HepG2 (cell line): ENCODE results near the gene FHIT. TPM values are rescaled to one million over a fixed set of nuclear protein-coding genes. Genes with fewer than 3 reads are reported as not detected.

Source experiments
- ATAC-seq: fragments of 200-7000 bp; cut with Tn5 transposase; 3 replicates; pipeline ENCODE4 v1.9.1; 2020; ENCODE audit warnings: mild to moderate bottlenecking, moderate library complexity
- BruUV-seq: library from RNA; stranded (reverse); fragments of 400-500 nt; replicated peaks from 2 replicates; lab custom pipeline; 2021; lab: Mats Ljungman, UMichigan
- CTCF ChIA-PET: fragments of 300-600 bp; formaldehyde crosslinking; extraction: SDS; loops from one replicate; lab custom pipeline; 2021; ENCODE audit warnings: low total read pairs, inconsistent platforms, low intra/inter-chr PET ratio; lab: Yijun Ruan, JAX
- POLR2A ChIA-PET: fragments of 350-600 bp; sonication (Branson Sonifier 250); formaldehyde crosslinking; loops from one replicate; lab custom pipeline; 2020; ENCODE audit warnings: antibody characterized with exemption, inconsistent platforms; lab: Yijun Ruan, JAX
- DNase-seq: peaks from one replicate; pipeline ENCODE4 v3.0.0-alpha.2; 2015; ENCODE audit warnings: low spot score
- FAIRE-seq: peaks from 3 replicates; lab custom pipeline; 2011; peaks lifted over from hg19 to GRCh38; lab: Jason Lieb, UNC
- H2AFZ ChIP-seq: one replicate; pipeline ENCODE4 v1.6.1; 2011; ENCODE audit warnings: low read length, inconsistent platforms
- H3K27ac ChIP-seq: fragments of 300-600 bp; 3 replicates; pipeline ENCODE4 v1.8.0; 2011; ENCODE audit warnings: mixed run types, mild to moderate bottlenecking, mixed read lengths, low read length, inconsistent platforms; ENCODE audit not compliant: insufficient read depth; ENCODE audit errors: extremely low read length
- H3K27me3 ChIP-seq, 2 experiments: fragments of 200-600 bp in 1 of 2; 2 replicates in 1 of 2; 3 replicates in 1 of 2; pipeline versions ENCODE4 v1.6.0 to v1.8.0; 2011; ENCODE audit warnings: low read length in 2 of 2, mild to moderate bottlenecking in 2 of 2, moderate library complexity in 2 of 2, inconsistent platforms in 1 of 2; ENCODE audit not compliant: insufficient read depth in 2 of 2, control insufficient read depth in 1 of 2
- H3K36me3 ChIP-seq, 2 experiments: fragments of 200-600 bp in 1 of 2; replicated peaks in 1 of 2; 2 replicates in 1 of 2; 3 replicates in 1 of 2; pipeline versions ENCODE4 v1.5.1 to v1.8.0; 2011; ENCODE audit warnings: low read length in 2 of 2, inconsistent platforms in 1 of 2; ENCODE audit not compliant: insufficient read depth in 2 of 2, control insufficient read depth in 1 of 2
- H3K4me1 ChIP-seq: 2 replicates; pipeline ENCODE4 v1.5.1; 2012; ENCODE audit warnings: low read length, inconsistent platforms; ENCODE audit not compliant: insufficient read depth
- H3K4me2 ChIP-seq: 2 replicates; pipeline ENCODE4 v1.6.0; 2011; ENCODE audit warnings: low read depth, low read length, inconsistent platforms
- H3K4me3 ChIP-seq, 3 experiments: fragments of 200-600 bp in 1 of 3; sonication (generic), shearing (Covaris generic) in 1 of 3; replicated peaks in 1 of 3; 2 replicates each; pipeline ENCODE4 v1.5.1; 2011 to 2016; ENCODE audit warnings: low read length in 3 of 3, inconsistent platforms in 2 of 3, low read depth in 2 of 3, mild to moderate bottlenecking in 2 of 3, control low read depth in 1 of 3, mixed read lengths in 1 of 3; ENCODE audit not compliant: insufficient read depth in 1 of 3
- H3K79me2 ChIP-seq: one replicate; pipeline ENCODE4 v1.6.1; 2011; ENCODE audit warnings: low read length, inconsistent platforms; ENCODE audit not compliant: insufficient read depth
- H3K9ac ChIP-seq: 2 replicates; pipeline ENCODE4 v1.6.0; 2011; ENCODE audit warnings: mild to moderate bottlenecking, low read depth, low read length, inconsistent platforms; ENCODE audit not compliant: insufficient read depth
- H3K9me3 ChIP-seq: 2 replicates; pipeline ENCODE4 v1.5.1; 2012; ENCODE audit warnings: mild to moderate bottlenecking, low read length
- H4K20me1 ChIP-seq: 2 replicates; pipeline ENCODE4 v1.6.0; 2011; ENCODE audit warnings: inconsistent platforms, mild to moderate bottlenecking, low read length, moderate library complexity; ENCODE audit not compliant: insufficient read depth
- ATF6 ChIP-seq: sonication (generic); formaldehyde crosslinking; conservative IDR thresholded peaks from 2 replicates; pipeline ENCODE4 v1.4.0; 2020; ENCODE audit warnings: missing genetic modification reagents
- GABPA ChIP-seq, 2 experiments: IDR thresholded peaks; 2 replicates each; pipeline ENCODE4 v1.6.1; 2011 to 2016; ENCODE audit warnings: low read depth in 2 of 2, low read length in 1 of 2, missing biosample characterization in 1 of 2, missing genetic modification characterization in 1 of 2
- IKZF4 ChIP-seq: sonication (generic); formaldehyde crosslinking; IDR thresholded peaks from 2 replicates; pipeline ENCODE4 v1.5.1; 2020; ENCODE audit warnings: borderline replicate concordance, mild to moderate bottlenecking, low read depth, missing genetic modification reagents; ENCODE audit errors: not compliant biosample characterization
- MAFK ChIP-seq, 2 experiments: IDR thresholded peaks in 1 of 2; conservative IDR thresholded peaks in 1 of 2; 2 replicates each; pipeline ENCODE4 v1.6.1; 2011; ENCODE audit warnings: improper control_type of control experiment in 2 of 2, low read length in 2 of 2
- in situ Hi-C: cut with HindIII; loops from 2 replicates; pipeline ENCODE4 v1.10.0; 2017; ENCODE audit warnings: low pct_unique_long_range_greater_than_20kb; ENCODE audit not compliant: extremely low pct_ligation_motif_present
- intact Hi-C: fragments of 100-400 bp; cut with micrococcal nuclease; formaldehyde crosslinking; loops from one replicate; pipeline ENCODE4 v1.10.0; 2022; ENCODE audit not compliant: unreplicated experiment
- polyA plus RNA-seq, 8 experiments: library from polyadenylated mRNA; depleted of rRNA in 3 of 8; stranded (reverse) in 7 of 8; unstranded in 1 of 8; fragments of >200 nt; fragmentation: Illumina TruSeq in 4 of 8; extraction: Trizol in 4 of 8; gene quantifications; 2 replicates each; pipeline versions ENCODE4 v1.2.1 to v1.2.3, GENCODE V29; 2011 to 2016; ENCODE audit warnings: low read depth in 4 of 8, missing spikeins in 1 of 8, mixed read lengths in 1 of 8; ENCODE audit not compliant: insufficient read depth in 1 of 8
- total RNA-seq, 5 experiments: library from RNA; depleted of rRNA; stranded (reverse); fragments of >200 nt; fragmentation: Illumina TruSeq; extraction: Trizol; gene quantifications; 2 replicates each; pipeline ENCODE4 v1.2.3, GENCODE V29; 2016; ENCODE audit warnings: low read depth in 1 of 5
- TF ChIP-seq, protein P1 (sequence below), 2 experiments: sonication (generic) in 1 of 2; formaldehyde crosslinking in 1 of 2; IDR thresholded peaks; 2 replicates each; pipeline versions ENCODE4 v1.4.0 to v1.6.1; 2016 to 2020; ENCODE audit warnings: borderline replicate concordance in 1 of 2, low read depth in 1 of 2, mild to moderate bottlenecking in 1 of 2, missing genetic modification reagents in 1 of 2
- TF ChIP-seq, protein P2 (sequence below): sonication (generic); formaldehyde crosslinking; IDR thresholded peaks from 2 replicates; pipeline ENCODE4 v1.4.0; 2020; ENCODE audit warnings: mild to moderate bottlenecking, missing genetic modification reagents

Gene FHIT
- total and polyA plus RNA-seq, 2 of the 13 experiments (the other 11 are each of a cell fraction or from before 2014, with no cell fraction given), result 4.0 to 4.6 TPM

DNA sequence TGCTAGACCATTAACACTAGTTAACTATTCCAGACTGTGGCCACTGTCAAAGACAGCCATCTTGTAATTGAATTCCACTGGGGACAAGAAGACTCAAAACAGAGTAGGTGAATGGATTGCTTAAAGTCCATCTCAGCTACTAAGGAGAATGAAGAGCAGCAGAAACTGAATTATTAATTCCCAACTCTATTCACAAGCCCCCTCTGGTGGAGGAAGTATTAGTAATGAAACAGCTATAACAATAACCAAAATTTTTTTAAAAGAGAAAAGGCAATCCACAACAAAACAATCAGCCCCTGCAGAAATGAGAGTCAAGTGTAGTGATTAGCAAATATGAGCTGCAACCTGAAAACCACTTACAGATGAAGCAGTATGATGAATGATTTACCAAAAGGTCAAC lies 302.8 kb downstream of the FHIT start:
- H3K79me2 ChIP-seq, result no peaks in the 10 kb centered on the region
- TF ChIP-seq ATF6 (CRISPR knock-in tag) (no peak), IKZF4 (no peak), MAFK (conservative IDR thresholded peaks at IDR 0.05 in 1 of 2, IDR thresholded peaks at IDR 0.05 in 1 of 2; ENCODE audit: low read length in 2 of 2) (no peak), GABPA (IDR thresholded peaks at IDR 0.05; ENCODE audit: low read depth, low read length) (no peak), GABPA (CRISPR knock-in tag; IDR thresholded peaks at IDR 0.05; ENCODE audit: low read depth) (no peak)
- TF ChIP-seq, protein P1, sequence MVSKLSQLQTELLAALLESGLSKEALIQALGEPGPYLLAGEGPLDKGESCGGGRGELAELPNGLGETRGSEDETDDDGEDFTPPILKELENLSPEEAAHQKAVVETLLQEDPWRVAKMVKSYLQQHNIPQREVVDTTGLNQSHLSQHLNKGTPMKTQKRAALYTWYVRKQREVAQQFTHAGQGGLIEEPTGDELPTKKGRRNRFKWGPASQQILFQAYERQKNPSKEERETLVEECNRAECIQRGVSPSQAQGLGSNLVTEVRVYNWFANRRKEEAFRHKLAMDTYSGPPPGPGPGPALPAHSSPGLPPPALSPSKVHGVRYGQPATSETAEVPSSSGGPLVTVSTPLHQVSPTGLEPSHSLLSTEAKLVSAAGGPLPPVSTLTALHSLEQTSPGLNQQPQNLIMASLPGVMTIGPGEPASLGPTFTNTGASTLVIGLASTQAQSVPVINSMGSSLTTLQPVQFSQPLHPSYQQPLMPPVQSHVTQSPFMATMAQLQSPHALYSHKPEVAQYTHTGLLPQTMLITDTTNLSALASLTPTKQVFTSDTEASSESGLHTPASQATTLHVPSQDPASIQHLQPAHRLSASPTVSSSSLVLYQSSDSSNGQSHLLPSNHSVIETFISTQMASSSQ (IDR thresholded peaks at IDR 0.05; ENCODE audit: low read depth), result peak; percentile 33; the same call in 1 of the 2 replicates
- TF ChIP-seq, protein P1 (CRISPR knock-in tag; IDR thresholded peaks at IDR 0.05; ENCODE audit: borderline replicate concordance), result no peak
- TF ChIP-seq, protein P2, sequence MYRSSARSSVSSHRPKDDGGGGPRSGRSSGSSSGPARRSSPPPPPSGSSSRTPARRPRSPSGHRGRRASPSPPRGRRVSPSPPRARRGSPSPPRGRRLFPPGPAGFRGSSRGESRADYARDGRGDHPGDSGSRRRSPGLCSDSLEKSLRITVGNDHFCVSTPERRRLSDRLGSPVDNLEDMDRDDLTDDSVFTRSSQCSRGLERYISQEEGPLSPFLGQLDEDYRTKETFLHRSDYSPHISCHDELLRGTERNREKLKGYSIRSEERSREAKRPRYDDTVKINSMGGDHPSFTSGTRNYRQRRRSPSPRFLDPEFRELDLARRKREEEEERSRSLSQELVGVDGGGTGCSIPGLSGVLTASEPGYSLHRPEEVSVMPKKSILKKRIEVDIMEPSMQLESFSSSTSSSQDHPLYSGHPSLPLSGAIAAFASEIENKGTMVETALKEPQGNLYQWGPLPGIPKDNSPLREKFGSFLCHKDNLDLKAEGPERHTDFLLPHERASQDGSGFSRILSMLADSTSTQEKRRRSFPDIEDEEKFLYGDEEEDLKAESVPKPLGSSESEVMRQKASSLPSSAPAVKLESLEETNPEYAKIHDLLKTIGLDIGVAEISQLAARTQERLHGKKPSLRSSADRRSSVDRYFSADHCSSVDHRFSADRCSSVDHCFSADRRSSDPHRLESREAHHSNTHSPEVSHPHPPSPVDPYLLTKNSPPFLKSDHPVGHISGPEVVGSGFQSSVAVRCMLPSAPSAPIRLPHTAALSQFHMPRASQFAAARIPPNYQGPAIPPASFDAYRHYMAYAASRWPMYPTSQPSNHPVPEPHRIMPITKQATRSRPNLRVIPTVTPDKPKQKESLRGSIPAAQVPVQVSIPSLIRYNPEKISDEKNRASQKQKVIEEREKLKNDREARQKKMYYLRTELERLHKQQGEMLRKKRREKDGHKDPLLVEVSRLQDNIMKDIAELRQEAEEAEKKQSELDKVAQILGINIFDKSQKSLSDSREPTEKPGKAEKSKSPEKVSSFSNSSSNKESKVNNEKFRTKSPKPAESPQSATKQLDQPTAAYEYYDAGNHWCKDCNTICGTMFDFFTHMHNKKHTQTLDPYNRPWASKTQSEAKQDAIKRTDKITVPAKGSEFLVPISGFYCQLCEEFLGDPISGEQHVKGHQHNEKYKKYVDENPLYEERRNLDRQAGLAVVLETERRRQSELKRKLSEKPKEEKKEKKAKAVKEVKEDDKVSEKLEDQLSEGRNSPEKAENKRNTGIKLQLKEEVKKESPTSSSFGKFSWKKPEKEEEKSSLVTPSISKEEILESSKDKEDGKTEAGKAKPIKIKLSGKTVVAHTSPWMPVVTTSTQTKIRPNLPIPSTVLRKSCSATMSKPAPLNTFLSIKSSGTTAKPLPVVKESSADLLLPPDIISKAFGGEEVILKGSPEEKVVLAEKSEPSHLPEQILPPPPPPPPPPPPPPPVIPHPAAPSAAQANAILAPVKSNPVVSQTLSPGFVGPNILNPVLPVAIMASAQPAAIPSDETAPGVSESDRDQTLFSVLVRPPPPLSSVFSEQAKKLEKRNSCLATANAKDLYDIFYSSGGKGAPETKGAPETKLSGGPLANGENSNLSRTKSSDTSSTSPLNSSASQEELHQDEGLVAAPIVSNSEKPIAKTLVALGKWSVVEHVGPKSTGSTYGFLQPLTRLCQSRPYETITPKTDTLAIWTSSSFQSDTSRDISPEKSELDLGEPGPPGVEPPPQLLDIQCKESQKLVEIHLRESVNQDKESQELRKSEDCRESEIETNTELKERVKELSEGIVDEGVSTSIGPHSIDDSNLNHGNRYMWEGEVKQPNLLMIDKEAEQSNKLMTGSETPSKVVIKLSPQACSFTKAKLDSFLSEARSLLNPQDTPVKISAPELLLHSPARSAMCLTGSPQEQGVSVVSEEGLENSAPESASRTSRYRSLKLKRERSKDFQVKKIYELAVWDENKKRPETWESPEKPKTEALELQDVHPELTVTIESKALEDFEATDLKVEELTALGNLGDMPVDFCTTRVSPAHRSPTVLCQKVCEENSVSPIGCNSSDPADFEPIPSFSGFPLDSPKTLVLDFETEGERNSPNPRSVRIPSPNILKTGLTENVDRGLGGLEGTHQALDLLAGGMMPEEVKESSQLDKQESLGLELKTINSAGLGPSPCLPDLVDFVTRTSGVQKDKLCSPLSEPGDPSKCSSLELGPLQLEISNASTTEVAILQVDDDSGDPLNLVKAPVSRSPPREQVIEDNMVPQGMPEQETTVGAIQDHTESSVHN, result no peak
- no peak for ATAC-seq
- no peak for FAIRE-seq
- DNase-seq, result no peak
- H3K9me3 ChIP-seq, result no peaks in the 10 kb centered on the region
- no peak overlapping the region for H2AFZ ChIP-seq
- no peaks in the 10 kb centered on the region for H3K4me1 ChIP-seq
- no peak overlapping the region for H3K27ac ChIP-seq
- no peak overlapping the region for H3K9ac ChIP-seq
- no peak overlapping the region for H3K4me3 ChIP-seq
- BruUV-seq, result no TSS peak
- POLR2A ChIA-PET, result no interaction called here
- in situ Hi-C loops (no loop called here), intact Hi-C loops (loop anchor here (10.0 kb wide), 1 partner anchor 194 kb away; no protein-coding TSS in a partner anchor)
- no peaks in the 10 kb centered on the region for H3K36me3 ChIP-seq
- H4K20me1 ChIP-seq, result no peaks in the 10 kb centered on the region
- CTCF ChIA-PET, result interaction anchor here (0.5 kb wide), 1 partner anchor 476 kb away, joined by 3 read pairs; no protein-coding TSS in a partner anchor
- no peak overlapping the region for H3K4me2 ChIP-seq
- H3K27me3 ChIP-seq, result no peaks in the 10 kb centered on the region
